Adrenal gland (tissue), 5 donors: ENCODE data around the gene SHMT2.

Experiments used
- POLR2A ChIP-seq, 2 donors: fragments of 450-650 bp; IDR thresholded peaks; one replicate each; pipeline ENCODE4 v1.6.1; 2017; ENCODE audit warnings: antibody characterized with exemption in 2 of 2, mild to moderate bottlenecking in 2 of 2, moderate library complexity in 1 of 2
- TF ChIP-seq, protein P1 (sequence below), 6 experiments: fragments of 450-650 bp in 4 of 6; fragments of 200-600 bp in 2 of 6; sonication (generic) in 1 of 6; IDR thresholded peaks; 1 replicate in 5 of 6; 2 replicates in 1 of 6; pipeline versions ENCODE4 v1.5.1 to v1.8.0; 2016 to 2021; ENCODE audit warnings: antibody characterized with exemption in 6 of 6, mild to moderate bottlenecking in 2 of 6, moderate library complexity in 1 of 6
- donor health status: DM: no; HTN: no; CAD: no.

- TF ChIP-seq, protein P1, sequence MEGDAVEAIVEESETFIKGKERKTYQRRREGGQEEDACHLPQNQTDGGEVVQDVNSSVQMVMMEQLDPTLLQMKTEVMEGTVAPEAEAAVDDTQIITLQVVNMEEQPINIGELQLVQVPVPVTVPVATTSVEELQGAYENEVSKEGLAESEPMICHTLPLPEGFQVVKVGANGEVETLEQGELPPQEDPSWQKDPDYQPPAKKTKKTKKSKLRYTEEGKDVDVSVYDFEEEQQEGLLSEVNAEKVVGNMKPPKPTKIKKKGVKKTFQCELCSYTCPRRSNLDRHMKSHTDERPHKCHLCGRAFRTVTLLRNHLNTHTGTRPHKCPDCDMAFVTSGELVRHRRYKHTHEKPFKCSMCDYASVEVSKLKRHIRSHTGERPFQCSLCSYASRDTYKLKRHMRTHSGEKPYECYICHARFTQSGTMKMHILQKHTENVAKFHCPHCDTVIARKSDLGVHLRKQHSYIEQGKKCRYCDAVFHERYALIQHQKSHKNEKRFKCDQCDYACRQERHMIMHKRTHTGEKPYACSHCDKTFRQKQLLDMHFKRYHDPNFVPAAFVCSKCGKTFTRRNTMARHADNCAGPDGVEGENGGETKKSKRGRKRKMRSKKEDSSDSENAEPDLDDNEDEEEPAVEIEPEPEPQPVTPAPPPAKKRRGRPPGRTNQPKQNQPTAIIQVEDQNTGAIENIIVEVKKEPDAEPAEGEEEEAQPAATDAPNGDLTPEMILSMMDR (IDR thresholded peaks at IDR 0.05): no peak
- TF ChIP-seq POLR2A (IDR thresholded peaks at IDR 0.05): no peak
These were observed 19.6 kb downstream of the SHMT2 start for GRCh38 chr12:57248934-57249742.
